ENCODE data around the gene METRN.
A peak's percentile ranks its signal among the peaks of the same experiment; 100 is the strongest.
"Not testable (repeated sequence)": the region's sequence is repeated elsewhere in the genome, so short reads cannot be mapped to it uniquely, and the experiment has no call there.

The METRN gene

GRCh38 chr16:678209-678857 lies 36.6 kb upstream of the METRN start:
- no peak for DNase-seq (ENCODE audit: low spot score)

DNA sequence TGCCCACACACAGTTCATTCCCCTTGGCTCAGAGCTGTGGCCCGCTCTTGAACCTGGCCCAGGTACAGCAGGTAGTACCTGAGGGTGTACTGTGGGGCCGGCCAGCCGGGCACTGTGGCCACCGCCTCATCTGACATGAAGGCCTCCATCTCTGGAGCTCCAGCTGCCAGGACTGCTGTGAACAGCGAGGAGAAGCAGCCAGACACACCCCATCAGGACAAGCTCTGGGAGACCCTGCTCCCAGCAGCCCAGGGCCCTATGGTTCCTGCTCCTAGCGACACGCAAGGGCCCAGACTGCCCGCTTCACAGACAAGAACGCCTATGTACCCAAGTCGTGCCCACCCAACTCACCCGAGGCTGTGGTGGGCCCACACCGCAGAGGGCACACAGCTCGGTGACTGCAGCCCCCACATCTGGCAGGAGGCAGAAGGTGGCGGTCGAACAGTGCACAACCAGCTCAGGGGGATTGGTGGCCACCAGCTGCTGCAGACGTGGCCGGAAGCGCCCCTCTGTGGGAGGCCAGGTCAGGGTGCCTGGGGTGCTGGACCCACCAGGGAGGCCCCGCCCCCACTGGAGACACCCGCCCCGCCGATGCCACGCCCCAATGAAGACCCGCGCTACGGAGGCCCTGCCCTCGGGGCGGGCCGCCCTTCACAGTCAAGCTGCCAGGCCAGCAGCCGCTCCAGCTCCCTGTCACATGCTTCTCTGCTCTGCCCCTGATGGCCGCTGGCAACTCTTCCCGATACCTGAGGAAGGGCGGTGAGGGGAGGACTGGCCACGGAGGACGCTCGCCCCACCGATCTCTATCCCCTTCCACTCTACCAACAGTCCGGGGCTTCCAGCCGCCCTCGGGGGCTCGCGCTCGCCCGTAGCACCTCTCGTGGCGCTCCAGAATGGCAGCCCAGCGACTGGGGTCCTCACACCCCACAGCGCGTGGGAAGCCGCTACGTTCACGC lies 35.8 kb upstream of the METRN start:
- peak; percentile 79 for DNase-seq (ENCODE audit: low spot score)

DNA sequence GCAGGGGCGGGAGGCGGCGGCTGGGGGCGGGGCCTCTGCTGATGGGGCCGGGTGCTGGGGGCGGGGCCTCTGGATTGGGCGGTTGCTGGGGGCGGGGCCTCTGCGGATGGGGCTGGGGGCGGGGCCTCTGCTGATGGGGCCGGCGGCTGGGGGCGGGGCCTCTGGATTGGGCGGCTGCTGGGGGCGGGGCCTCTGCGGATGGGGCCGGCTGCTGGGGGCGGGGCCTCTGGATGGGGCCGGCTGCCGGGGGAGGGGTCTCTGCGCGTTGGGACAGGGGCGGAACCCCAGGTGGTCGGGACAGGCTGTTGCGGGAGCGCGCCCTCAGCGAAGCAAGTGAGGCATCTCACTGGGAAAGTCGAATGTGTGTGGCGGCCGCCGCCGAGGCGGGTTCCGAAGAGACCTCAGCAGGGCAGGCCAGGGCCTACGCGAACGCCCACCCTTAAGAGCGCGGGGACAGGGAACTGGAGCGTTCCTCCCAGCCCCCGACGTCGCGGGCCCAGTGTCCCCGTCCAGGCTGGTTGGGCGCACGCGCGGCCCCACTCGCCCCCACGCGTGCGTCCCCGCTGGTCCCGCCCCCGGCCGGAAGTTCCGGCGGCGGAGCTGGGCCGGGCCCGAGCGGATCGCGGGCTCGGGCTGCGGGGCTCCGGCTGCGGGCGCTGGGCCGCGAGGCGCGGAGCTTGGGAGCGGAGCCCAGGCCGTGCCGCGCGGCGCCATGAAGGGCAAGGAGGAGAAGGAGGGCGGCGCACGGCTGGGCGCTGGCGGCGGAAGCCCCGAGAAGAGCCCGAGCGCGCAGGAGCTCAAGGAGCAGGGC lies 34.9 kb upstream of the METRN start, which contains the start of gene STUB1:
Gene STUB1 (plus strand): TSS at position 597 of the 811 bp plus-strand sequence. CDS start 116 bp downstream, at position 713.
- peak; percentile 90 for DNase-seq (ENCODE audit: low spot score)

DNA sequence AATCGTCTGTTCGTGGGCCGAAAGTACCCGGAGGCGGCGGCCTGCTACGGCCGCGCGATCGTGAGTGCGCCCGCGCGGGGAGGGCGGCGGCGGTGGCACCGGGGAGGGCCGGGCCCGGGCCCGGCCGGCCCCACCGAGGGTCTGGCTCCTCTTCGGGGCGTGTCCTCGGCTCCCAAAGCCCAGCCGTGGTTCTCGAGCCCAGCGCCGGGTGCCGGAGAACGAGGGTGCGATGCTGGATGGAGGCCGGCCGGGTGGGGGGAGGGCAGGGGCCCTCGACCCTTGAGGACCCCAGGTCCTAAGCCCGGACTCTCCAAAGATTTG lies 34.3 kb upstream of the METRN start:
- no peak for DNase-seq (ENCODE audit: low spot score)

DNA sequence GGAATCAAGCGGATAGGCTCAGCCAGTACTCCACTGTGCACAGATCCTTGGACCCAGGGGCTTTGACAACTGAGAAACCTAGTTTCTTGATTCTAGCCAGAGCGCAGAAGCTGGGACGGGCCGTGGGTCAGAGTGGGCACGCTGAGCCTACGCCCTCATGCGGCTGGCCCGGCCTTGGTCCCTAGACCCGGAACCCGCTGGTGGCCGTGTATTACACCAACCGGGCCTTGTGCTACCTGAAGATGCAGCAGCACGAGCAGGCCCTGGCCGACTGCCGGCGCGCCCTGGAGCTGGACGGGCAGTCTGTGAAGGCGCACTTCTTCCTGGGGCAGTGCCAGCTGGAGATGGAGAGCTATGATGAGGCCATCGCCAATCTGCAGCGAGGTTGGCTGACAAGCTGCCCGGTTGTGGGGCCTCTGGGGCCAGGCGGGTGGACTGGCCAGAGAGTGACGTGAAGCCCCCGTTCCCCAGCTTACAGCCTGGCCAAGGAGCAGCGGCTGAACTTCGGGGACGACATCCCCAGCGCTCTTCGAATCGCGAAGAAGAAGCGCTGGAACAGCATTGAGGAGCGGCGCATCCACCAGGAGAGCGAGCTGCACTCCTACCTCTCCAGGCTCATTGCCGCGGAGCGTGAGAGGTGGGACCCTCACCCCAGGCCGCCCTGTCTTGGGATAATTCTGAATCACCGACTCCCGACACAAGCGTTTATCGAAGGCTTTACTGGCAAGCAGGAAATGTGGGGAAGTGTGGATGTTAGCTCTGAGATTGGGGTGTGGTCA lies 33.8 kb upstream of the METRN start:
- DNase-seq (ENCODE audit: low spot score) = peak; percentile 52

DNA sequence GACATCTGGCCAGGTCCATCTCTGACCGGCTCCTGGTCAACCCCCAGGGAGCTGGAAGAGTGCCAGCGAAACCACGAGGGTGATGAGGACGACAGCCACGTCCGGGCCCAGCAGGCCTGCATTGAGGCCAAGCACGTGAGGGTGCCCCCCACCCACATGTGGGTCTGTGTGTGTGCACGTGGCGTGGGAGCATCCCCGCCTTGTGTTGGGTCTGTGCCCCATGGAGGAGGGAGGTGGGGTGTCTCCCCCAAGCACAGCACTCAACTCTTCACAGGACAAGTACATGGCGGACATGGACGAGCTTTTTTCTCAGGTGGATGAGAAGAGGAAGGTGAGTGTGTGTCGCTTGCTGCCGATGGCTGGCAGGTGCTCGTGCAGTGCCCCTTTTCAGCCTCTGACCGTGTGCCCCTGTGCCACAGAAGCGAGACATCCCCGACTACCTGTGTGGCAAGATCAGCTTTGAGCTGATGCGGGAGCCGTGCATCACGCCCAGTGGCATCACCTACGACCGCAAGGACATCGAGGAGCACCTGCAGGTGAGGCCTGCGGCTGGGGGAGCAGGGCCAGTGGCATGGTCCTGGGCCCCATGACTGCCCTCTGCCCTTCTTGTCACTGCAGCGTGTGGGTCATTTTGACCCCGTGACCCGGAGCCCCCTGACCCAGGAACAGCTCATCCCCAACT lies 33.0 kb upstream of the METRN start:
- DNase-seq (ENCODE audit: low spot score) = no peak

DNA sequence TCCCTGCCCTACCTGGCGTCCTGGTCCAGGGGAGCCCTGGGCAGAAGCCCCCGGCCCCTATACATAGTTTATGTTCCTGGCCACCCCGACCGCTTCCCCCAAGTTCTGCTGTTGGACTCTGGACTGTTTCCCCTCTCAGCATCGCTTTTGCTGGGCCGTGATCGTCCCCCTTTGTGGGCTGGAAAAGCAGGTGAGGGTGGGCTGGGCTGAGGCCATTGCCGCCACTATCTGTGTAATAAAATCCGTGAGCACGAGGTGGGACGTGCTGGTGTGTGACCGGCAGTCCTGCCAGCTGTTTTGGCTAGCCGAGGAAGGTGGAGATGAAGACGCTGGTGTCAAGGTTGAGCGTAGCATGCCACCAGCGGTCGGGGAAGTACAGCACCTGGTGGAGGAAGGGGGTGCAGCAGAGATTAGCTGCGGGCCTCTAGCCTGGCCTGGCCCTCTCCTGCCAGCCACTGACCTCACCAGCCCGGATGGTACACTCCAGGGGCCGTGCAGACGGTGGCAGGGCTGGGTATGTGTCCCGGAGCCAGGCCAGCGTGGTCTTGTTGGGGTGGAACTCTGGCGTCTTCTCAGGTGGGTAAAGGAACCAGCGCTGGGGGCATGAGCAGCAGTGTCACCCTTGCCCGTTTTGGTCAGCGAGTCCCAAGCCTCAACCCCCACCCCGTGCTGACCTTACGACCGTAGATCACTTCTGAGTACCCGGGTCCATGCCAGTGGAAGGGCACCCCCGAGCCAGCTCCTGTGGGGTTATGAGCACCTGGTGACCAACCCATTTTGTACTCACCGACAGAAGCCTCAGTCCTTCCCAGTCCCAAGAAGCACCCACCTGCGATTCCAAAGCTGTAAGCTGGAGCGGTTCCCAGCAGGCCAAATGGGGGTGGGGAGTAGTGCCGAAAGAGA lies 32.2 kb upstream of the METRN start:
- DNase-seq (ENCODE audit: low spot score) = no peak

GRCh38 chr16:683396-684070 lies 31.4 kb upstream of the METRN start:
- no peak for DNase-seq (ENCODE audit: low spot score)

DNA sequence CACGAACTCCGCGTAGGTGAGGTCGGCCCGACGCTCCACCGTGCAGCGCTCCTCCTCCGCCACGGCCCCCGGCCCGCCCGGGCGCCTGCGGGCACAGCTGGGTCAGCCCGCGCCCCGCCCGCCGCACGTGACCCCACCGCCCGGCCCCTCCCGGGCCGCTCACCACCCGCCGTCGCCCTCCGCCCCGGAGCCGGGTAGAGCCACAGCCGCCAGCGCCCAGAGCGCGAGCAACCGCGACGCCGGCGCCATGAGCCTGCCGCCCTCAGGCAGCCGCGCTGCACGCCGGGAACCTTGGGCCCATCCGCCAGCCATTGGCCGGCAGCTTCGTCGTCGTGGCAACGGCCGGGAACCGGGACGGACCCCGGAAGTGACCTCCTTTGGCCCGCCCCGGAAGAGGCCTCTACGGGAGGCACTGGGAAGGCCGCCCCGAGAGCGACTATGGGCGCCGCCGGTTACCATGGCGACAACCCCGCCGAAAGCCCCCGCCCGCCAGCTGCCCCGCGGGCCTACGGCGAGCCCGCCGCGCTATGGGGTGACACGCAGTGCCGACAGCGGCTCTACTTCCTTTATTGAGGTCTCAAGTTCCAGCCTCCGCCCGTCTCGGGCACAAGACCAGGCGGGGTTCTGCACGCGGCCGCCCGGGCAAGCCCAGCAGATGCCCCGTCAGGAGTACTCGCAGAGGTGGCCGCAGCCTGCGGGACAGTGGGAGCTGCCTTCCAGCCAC lies 30.7 kb upstream of the METRN start, which contains the start of gene JMJD8:
Gene JMJD8 (minus strand): TSS at position 264 of the 724 bp plus-strand sequence. CDS start 15 bp downstream, at position 249.
- peak; percentile 96 for DNase-seq (ENCODE audit: low spot score)

GRCh38 chr16:684961-685696 lies 29.8 kb upstream of the METRN start:
- no peak for DNase-seq (ENCODE audit: low spot score)

DNA sequence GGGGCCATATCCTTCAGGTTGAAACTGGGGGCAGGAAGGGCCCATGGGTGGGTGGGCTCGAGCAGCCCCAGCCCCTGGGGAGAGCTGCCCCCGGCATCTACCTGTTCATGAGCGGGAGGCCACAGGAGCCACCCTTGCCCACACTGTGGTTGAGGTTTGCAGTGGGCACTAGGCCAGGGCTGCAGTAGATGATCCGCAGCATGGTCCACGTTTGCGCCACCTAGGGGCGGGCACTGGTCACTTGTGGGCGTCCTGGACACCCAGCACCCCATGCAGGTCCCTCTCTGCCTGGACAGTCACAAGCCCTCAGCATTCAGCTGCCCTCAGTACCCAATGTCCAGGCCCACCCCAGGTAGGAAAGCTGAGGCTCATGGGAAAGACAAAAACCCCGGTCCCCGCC lies 29.0 kb upstream of the METRN start:
- no peak for DNase-seq (ENCODE audit: low spot score)

DNA sequence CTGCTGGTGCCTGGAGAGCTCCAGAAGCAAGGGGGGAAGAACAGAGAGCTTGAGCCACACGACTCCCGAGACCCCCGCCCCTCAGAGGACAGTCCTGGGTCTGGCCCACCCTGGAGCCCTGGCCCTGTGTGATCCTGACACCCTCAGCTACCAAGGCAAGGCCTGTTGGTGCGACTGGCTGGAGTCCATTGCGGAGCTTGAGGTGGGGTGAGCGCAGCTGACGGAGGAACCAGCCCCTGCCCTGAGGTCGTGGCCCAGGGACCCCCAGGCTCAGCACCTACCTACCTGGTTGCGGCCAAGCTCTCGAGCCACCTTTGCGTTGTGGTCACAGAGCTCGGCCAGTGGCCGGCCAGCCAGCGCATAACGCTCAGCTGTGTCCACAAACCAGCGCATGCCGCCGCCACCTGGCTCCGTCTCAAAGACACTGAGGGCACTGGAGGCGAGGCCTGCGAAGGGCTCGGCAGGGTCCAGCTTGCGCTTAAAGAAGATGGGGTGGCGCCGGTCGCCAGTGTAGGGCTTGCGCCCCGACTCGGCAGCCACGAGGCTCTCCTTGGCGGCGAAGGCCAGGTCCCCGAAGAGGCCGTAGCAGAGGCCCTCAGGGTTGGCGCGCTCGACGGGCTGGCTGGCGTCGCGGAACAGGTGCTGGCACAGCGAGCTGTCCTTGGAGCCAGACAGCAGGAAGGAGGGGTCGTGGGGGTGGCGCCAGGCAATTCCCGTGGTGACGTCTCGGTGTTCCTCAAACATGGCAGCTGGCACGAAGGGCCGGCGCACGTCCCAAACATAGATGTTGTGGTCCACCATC lies 28.3 kb upstream of the METRN start:
- DNase-seq (ENCODE audit: low spot score) = no peak

- no peak for DNase-seq (ENCODE audit: low spot score)
These were observed 27.4 kb upstream of the METRN start for GRCh38 chr16:687499-687898.

DNA sequence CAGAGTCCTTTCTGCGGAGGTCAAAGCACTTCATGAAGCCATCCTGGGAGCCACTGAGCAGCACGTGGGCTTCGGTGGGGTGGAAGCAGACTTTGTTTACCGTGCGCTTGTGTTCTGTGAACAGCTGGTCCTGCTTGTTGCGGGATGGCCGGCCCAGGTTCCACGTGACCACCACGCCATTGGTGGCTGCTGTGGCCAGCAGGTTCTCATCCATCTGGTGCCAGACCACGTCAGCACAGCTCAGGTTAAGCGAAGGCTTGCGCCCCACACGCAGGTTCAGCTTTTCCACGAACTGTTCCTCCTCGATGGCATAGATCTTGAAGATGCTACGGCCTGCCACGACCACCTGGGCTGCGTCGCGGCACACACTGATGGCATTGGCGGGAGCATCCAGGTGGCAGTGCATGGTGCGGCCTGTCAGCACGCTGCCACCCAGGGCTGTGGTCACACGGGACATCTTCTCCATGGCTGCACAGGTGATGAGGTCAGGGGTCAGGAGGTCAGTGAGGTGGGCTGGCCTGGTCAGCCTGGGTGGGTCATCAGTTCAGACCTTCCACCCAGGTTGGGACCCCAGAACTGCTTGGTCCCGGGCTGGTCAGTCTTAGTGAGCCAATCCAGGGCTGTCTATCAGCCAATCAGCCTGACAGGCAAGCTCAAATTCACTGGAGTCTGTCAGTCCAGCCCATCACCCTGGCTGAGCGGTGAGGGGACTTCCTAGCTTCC lies 25.6 kb upstream of the METRN start:
- no peak for DNase-seq (ENCODE audit: low spot score)

DNA sequence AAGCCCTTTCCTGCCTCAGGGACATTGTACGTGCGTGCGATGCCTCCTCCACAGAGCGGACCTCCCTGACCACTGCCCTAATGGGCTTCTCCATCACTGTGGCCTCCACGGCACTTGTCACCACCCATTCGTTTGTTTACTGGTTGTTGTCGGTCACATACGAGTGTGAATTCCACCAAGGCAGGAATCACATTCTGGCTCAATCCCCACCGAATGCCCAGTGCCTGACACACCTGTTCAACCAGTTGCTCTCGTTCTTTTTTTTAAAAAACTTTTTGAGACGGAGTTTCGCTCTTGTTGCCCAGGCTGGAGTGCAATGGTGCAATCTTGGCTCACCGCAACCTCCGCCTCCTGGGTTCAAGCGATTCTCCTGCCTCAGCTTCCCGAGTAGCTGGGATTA lies 23.7 kb upstream of the METRN start:
- not testable (repeated sequence) for DNase-seq (ENCODE audit: low spot score)

DNA sequence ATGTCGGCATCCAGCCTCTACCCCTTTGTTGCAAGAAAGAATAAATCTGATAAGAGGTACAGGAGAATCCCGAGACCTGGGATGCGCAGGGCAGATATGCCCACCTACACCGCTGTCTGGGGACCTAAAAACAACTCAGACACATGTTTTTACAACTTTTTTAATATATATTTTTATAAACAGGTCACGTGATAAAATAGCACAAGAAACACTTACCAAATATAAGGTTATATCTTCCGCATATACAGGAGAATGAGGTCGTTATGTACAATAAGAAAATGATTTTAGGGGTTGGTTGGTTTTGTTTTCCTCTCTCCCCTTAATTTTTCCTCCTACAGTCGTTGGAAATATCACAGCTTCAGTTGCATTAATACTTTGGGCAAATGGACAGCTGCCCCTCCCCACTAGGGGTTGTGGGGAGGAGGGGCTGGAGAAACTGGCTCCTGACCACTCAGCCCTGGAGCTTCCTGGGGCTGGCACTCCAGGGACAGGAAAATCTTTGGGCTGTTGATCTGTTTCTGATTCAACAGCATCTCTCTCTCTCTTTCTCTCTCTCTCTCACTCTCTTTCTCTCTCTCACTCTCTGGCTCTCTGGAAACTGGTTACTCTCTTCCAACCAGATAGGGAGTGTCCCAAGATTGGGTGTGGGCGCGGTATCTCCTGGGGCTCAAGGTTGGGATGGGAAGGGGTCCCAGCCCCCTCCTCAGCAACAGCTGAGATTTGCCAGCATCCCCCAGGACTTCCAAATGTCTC lies 22.4 kb upstream of the METRN start:
- DNase-seq (ENCODE audit: low spot score) = no peak

All from NAMALWA (cell line).